MM.1S (cell line): ENCODE measurements around the gene CSTF2T.

Experiments used
- DNase-seq: peaks from one replicate; pipeline ENCODE4 v3.0.0-alpha.2; 2015
- H2AFZ ChIP-seq: fragments of 300-600 bp; sonication (generic); 2 replicates; pipeline ENCODE4 v1.6.0; 2016; ENCODE audit warnings: antibody characterized with exemption, low read length
- H3F3A ChIP-seq: fragments of 300-600 bp; sonication (generic); 2 replicates; pipeline ENCODE4 v1.6.1; 2016; ENCODE audit warnings: mild to moderate bottlenecking, antibody characterized with exemption, low read length, moderate library complexity, mixed read lengths; ENCODE audit not compliant: insufficient read depth
- H3K27ac ChIP-seq: fragments of 300-600 bp; sonication (generic); 2 replicates; pipeline ENCODE4 v1.5.1; 2016; ENCODE audit warnings: mild to moderate bottlenecking, low read length
- H3K27me3 ChIP-seq: fragments of 300-600 bp; sonication (generic); replicated peaks from 2 replicates; pipeline ENCODE4 v1.6.0; 2016; ENCODE audit warnings: low read length; ENCODE audit not compliant: insufficient read depth
- H3K36me3 ChIP-seq: fragments of 300-600 bp; sonication (generic); replicated peaks from 2 replicates; pipeline ENCODE4 v1.6.1; 2016; ENCODE audit warnings: mild to moderate bottlenecking, low read length, mixed read lengths; ENCODE audit not compliant: insufficient read depth
- H3K4me1 ChIP-seq: fragments of 300-600 bp; sonication (generic); 2 replicates; pipeline ENCODE4 v1.6.1; 2016; ENCODE audit warnings: low read length, mixed read lengths
- H3K4me2 ChIP-seq: fragments of 300-600 bp; sonication (generic); 2 replicates; pipeline ENCODE4 v1.6.0; 2016; ENCODE audit warnings: low read depth, low read length
- H3K4me3 ChIP-seq: fragments of 300-600 bp; sonication (generic); 2 replicates; pipeline ENCODE4 v1.5.1; 2016; ENCODE audit warnings: low read length, mixed read lengths
- H3K79me2 ChIP-seq: fragments of 300-600 bp; sonication (generic); 2 replicates; pipeline ENCODE4 v1.6.1; 2016; ENCODE audit warnings: mixed run types, low read length, mixed read lengths
- H3K9ac ChIP-seq: fragments of 300-600 bp; sonication (generic); 2 replicates; pipeline ENCODE4 v1.6.1; 2016; ENCODE audit warnings: low read length, mixed read lengths
- H3K9me2 ChIP-seq: fragments of 300-600 bp; sonication (generic); replicated peaks from 2 replicates; pipeline ENCODE4 v1.6.1; 2016; ENCODE audit warnings: mild to moderate bottlenecking, low read length, mixed read lengths; ENCODE audit not compliant: insufficient read depth
- H3K9me3 ChIP-seq: fragments of 300-600 bp; sonication (generic); replicated peaks from 2 replicates; pipeline ENCODE4 v1.6.1; 2016; ENCODE audit warnings: mild to moderate bottlenecking, low read length, mixed read lengths; ENCODE audit not compliant: insufficient read depth
- H4K20me1 ChIP-seq: fragments of 300-600 bp; sonication (generic); 2 replicates; pipeline ENCODE4 v1.6.1; 2016; ENCODE audit warnings: mild to moderate bottlenecking, low read length, moderate library complexity, mixed read lengths; ENCODE audit not compliant: insufficient read depth
- CTCF ChIP-seq: fragments of 300-600 bp; sonication (generic); IDR thresholded peaks from 2 replicates; pipeline ENCODE4 v1.5.1; 2016; ENCODE audit warnings: antibody characterized with exemption, low read length, mixed read lengths
- EZH2 ChIP-seq: fragments of 300-600 bp; sonication (generic); optimal IDR thresholded peaks from 2 replicates; pipeline ENCODE3; 2017; ENCODE audit warnings: low read depth, mild to moderate bottlenecking, antibody characterized with exemption, low read length, mixed read lengths
- EZH2phosphoT487 ChIP-seq: fragments of 300-600 bp; sonication (generic); IDR thresholded peaks from 2 replicates; pipeline ENCODE4 v1.6.1; 2018; ENCODE audit warnings: antibody characterized with exemption, low read length

CSTF2T gene

GRCh38 chr10:51663086-51663485 lies 36.3 kb downstream of the CSTF2T start:
- Histone ChIP-seq H3K27me3 (no peaks in the 10 kb centered on the region), H3K36me3 (no peaks in the 10 kb centered on the region), H3K9ac (no peak overlapping the region), H3K9me2 (no peaks in the 10 kb centered on the region), H3K79me2 (no peaks in the 10 kb centered on the region), H3K27ac (no peak overlapping the region), H2AFZ (no peak overlapping the region; the same call in 1 of the 2 replicates), H3F3A (no peaks in the 10 kb centered on the region), H3K4me3 (no peak overlapping the region), H3K4me2 (no peak overlapping the region), H3K9me3 (no peaks in the 10 kb centered on the region), H4K20me1 (no peaks in the 10 kb centered on the region), H3K4me1 (no peaks in the 10 kb centered on the region)
- TF ChIP-seq CTCF (no peak), EZH2phosphoT487 (no peak), EZH2 (no peak)
- no peak for DNase-seq

GRCh38 chr10:51659344-51659743 lies 40.1 kb downstream of the CSTF2T start:
- Histone ChIP-seq H3K9me2 (no peaks in the 10 kb centered on the region), H3K4me2 (no peak overlapping the region), H2AFZ (no peak overlapping the region), H3K4me1 (no peaks in the 10 kb centered on the region), H3K9ac (no peak overlapping the region), H3F3A (no peaks in the 10 kb centered on the region), H3K27me3 (no peaks in the 10 kb centered on the region), H3K9me3 (no peaks in the 10 kb centered on the region), H3K36me3 (no peaks in the 10 kb centered on the region), H3K79me2 (no peaks in the 10 kb centered on the region), H4K20me1 (no peaks in the 10 kb centered on the region), H3K27ac (no peak overlapping the region), H3K4me3 (no peak overlapping the region)
- TF ChIP-seq EZH2: no peak
- no peak for TF ChIP-seq CTCF
- TF ChIP-seq EZH2phosphoT487: no peak
- DNase-seq: no peak

- Histone ChIP-seq H3K4me3 (no peak overlapping the region), H3K9me3 (no peaks in the 10 kb centered on the region)
These were observed 41.4 kb downstream of the CSTF2T start for GRCh38 chr10:51658000-51658399.

GRCh38 chr10:51656503-51656902 lies 42.9 kb downstream of the CSTF2T start:
- no peaks in the 10 kb centered on the region for H3K4me1 ChIP-seq
- no peaks in the 10 kb centered on the region for H3K9me3 ChIP-seq
- H3K4me2 ChIP-seq: no peak overlapping the region
- no peaks in the 10 kb centered on the region for H3K27me3 ChIP-seq
- H3K36me3 ChIP-seq: no peaks in the 10 kb centered on the region
- no peaks in the 10 kb centered on the region for H3K9me2 ChIP-seq
- no peaks in the 10 kb centered on the region for H3K79me2 ChIP-seq
- H3K9ac ChIP-seq: no peak overlapping the region
- no peaks in the 10 kb centered on the region for H4K20me1 ChIP-seq
- no peak overlapping the region for H3K27ac ChIP-seq
- no peak for DNase-seq
- TF ChIP-seq EZH2 (no peak), EZH2phosphoT487 (no peak), CTCF (no peak)
- H3K4me3 ChIP-seq: no peak overlapping the region
- H3F3A ChIP-seq: no peaks in the 10 kb centered on the region
- H2AFZ ChIP-seq: no peak overlapping the region

More at GRCh38 chr10:51658000-51658399, 41.4 kb downstream of the CSTF2T start:
- TF ChIP-seq EZH2: no peak
- TF ChIP-seq EZH2phosphoT487: no peak
- Histone ChIP-seq H4K20me1 (no peaks in the 10 kb centered on the region), H3K4me2 (no peak overlapping the region), H3K9me2 (no peaks in the 10 kb centered on the region), H3K27ac (no peak overlapping the region), H3F3A (no peaks in the 10 kb centered on the region), H3K36me3 (no peaks in the 10 kb centered on the region), H2AFZ (no peak overlapping the region), H3K9ac (no peak overlapping the region), H3K79me2 (no peaks in the 10 kb centered on the region), H3K27me3 (no peaks in the 10 kb centered on the region), H3K4me1 (no peaks in the 10 kb centered on the region)
- DNase-seq: no peak
